Central memory CD8-positive, alpha-beta T cell (primary cell): ENCODE data around the gene FHIT.
"Not testable (repeated sequence)": the region's sequence is repeated elsewhere in the genome, so short reads cannot be mapped to it uniquely, and the experiment has no call there.

Experiments used
- ATAC-seq: fragments of 150-1000 bp; cut with Tn5 transposase; replicated peaks from 2 replicates; pipeline ENCODE4 v1.10.0; 2022; ENCODE audit warnings: mild to moderate bottlenecking, moderate FRiP score, moderate number of reproducible peaks; ENCODE audit not compliant: poor library complexity, severe bottlenecking; ENCODE audit errors: extremely low read depth
- DNase-seq, 2 donors: peaks; one replicate each; pipeline ENCODE4 v3.0.0; 2021; ENCODE audit warnings: low spot score in 2 of 2
- H3K27ac Mint-ChIP-seq: one replicate; pipeline ENCODE4 v1.8.0; 2022; ENCODE audit warnings: low read depth, mild to moderate bottlenecking, moderate library complexity, mixed read lengths
- H3K27me3 Mint-ChIP-seq: one replicate; pipeline ENCODE4 v1.8.0; 2022; ENCODE audit warnings: mixed read lengths
- H3K36me3 Mint-ChIP-seq: one replicate; pipeline ENCODE4 v1.8.0; 2022; ENCODE audit warnings: mild to moderate bottlenecking, moderate library complexity, mixed read lengths; ENCODE audit not compliant: insufficient read depth
- H3K4me1 Mint-ChIP-seq: one replicate; pipeline ENCODE4 v1.8.0; 2022; ENCODE audit warnings: mixed read lengths
- H3K4me3 Mint-ChIP-seq: one replicate; pipeline ENCODE4 v1.8.0; 2022; ENCODE audit warnings: mild to moderate bottlenecking, moderate library complexity, mixed read lengths
- H3K9me3 Mint-ChIP-seq: one replicate; pipeline ENCODE4 v1.8.0; 2022; ENCODE audit warnings: mixed read lengths

FHIT gene

GRCh38 chr3:60696428-60697125 is 554.7 kb downstream of the FHIT start:
- Mint-ChIP-seq H3K27me3 (no peaks in the 10 kb centered on the region), H3K4me3 (no peak overlapping the region), H3K9me3 (no peaks in the 10 kb centered on the region), H3K27ac (no peak overlapping the region), H3K4me1 (no peaks in the 10 kb centered on the region), H3K36me3 (peaks cover 2% of the 10 kb centered on the region)
- DNase-seq (no peak), ATAC-seq (no peak)

GRCh38 chr3:60675424-60675823 is 575.8 kb downstream of the FHIT start:
- ATAC-seq: no peak
- H3K4me1 Mint-ChIP-seq: no peaks in the 10 kb centered on the region
- DNase-seq: no peak
- H3K9me3 Mint-ChIP-seq: no peaks in the 10 kb centered on the region
- H3K27me3 Mint-ChIP-seq: no peaks in the 10 kb centered on the region
- no peak overlapping the region for H3K4me3 Mint-ChIP-seq
- H3K27ac Mint-ChIP-seq: no peak overlapping the region
- no peaks in the 10 kb centered on the region for H3K36me3 Mint-ChIP-seq

- ATAC-seq: no peak
- Mint-ChIP-seq H3K9me3 (no peaks in the 10 kb centered on the region), H3K27me3 (no peaks in the 10 kb centered on the region), H3K4me1 (no peaks in the 10 kb centered on the region), H3K4me3 (no peak overlapping the region), H3K36me3 (no peaks in the 10 kb centered on the region), H3K27ac (no peak overlapping the region)
- no peak for DNase-seq
Measured at GRCh38 chr3:60674870-60675269, 576.4 kb downstream of the FHIT start.

GRCh38 chr3:60673123-60673522 is 578.1 kb downstream of the FHIT start:
- no peaks in the 10 kb centered on the region for H3K4me1 Mint-ChIP-seq
- no peaks in the 10 kb centered on the region for H3K9me3 Mint-ChIP-seq
- no peak overlapping the region for H3K27ac Mint-ChIP-seq
- DNase-seq: no peak
- H3K27me3 Mint-ChIP-seq: no peaks in the 10 kb centered on the region
- no peak for ATAC-seq
- H3K36me3 Mint-ChIP-seq: no peaks in the 10 kb centered on the region
- H3K4me3 Mint-ChIP-seq: no peak overlapping the region

- not testable (repeated sequence) for ATAC-seq, H3K9me3 Mint-ChIP-seq, H3K27ac Mint-ChIP-seq, H3K36me3 Mint-ChIP-seq, H3K4me1 Mint-ChIP-seq, DNase-seq, H3K27me3 Mint-ChIP-seq, H3K4me3 Mint-ChIP-seq
Measured at GRCh38 chr3:60672337-60672736, 578.9 kb downstream of the FHIT start.

GRCh38 chr3:60669636-60670035 is 581.6 kb downstream of the FHIT start:
- no peak for DNase-seq

GRCh38 chr3:60660026-60660425 is 591.2 kb downstream of the FHIT start:
- DNase-seq (no peak), ATAC-seq (no peak)
- Mint-ChIP-seq H3K4me1 (no peaks in the 10 kb centered on the region), H3K36me3 (no peaks in the 10 kb centered on the region), H3K4me3 (no peak overlapping the region), H3K27me3 (no peaks in the 10 kb centered on the region), H3K9me3 (peaks cover 12% of the 10 kb centered on the region), H3K27ac (no peak overlapping the region)

More at GRCh38 chr3:60669636-60670035, 581.6 kb downstream of the FHIT start:
- Mint-ChIP-seq H3K27ac (no peak overlapping the region), H3K9me3 (no peaks in the 10 kb centered on the region), H3K36me3 (no peaks in the 10 kb centered on the region), H3K4me3 (no peak overlapping the region), H3K27me3 (no peaks in the 10 kb centered on the region), H3K4me1 (no peaks in the 10 kb centered on the region)
- ATAC-seq: no peak

GRCh38 chr3:60659098-60659497 is 592.2 kb downstream of the FHIT start:
- H3K27ac Mint-ChIP-seq: no peak overlapping the region
- no peaks in the 10 kb centered on the region for H3K27me3 Mint-ChIP-seq
- H3K4me1 Mint-ChIP-seq: no peaks in the 10 kb centered on the region

GRCh38 chr3:60657972-60658371 is 593.3 kb downstream of the FHIT start:
- no peaks in the 10 kb centered on the region for H3K36me3 Mint-ChIP-seq

More at GRCh38 chr3:60659098-60659497, 592.2 kb downstream of the FHIT start:
- Mint-ChIP-seq H3K9me3 (peaks cover 12% of the 10 kb centered on the region), H3K4me3 (no peak overlapping the region), H3K36me3 (no peaks in the 10 kb centered on the region)
- DNase-seq (no peak), ATAC-seq (no peak)

GRCh38 chr3:60652829-60653228 is 598.4 kb downstream of the FHIT start:
- no peaks in the 10 kb centered on the region for H3K27me3 Mint-ChIP-seq
- no peak overlapping the region for H3K27ac Mint-ChIP-seq
- H3K4me3 Mint-ChIP-seq: no peak overlapping the region
- no peak for ATAC-seq
- no peaks in the 10 kb centered on the region for H3K9me3 Mint-ChIP-seq
- H3K4me1 Mint-ChIP-seq: no peaks in the 10 kb centered on the region
- no peaks in the 10 kb centered on the region for H3K36me3 Mint-ChIP-seq
- no peak for DNase-seq

More at GRCh38 chr3:60657972-60658371, 593.3 kb downstream of the FHIT start:
- no peak for DNase-seq
- Mint-ChIP-seq H3K4me3 (no peak overlapping the region), H3K27ac (no peak overlapping the region), H3K9me3 (peaks cover 12% of the 10 kb centered on the region), H3K4me1 (no peaks in the 10 kb centered on the region), H3K27me3 (no peaks in the 10 kb centered on the region)
- ATAC-seq: no peak

GRCh38 chr3:60651799-60652198 is 599.5 kb downstream of the FHIT start:
- ATAC-seq: no peak
- no peaks in the 10 kb centered on the region for H3K36me3 Mint-ChIP-seq
- no peak for DNase-seq
- no peak overlapping the region for H3K4me3 Mint-ChIP-seq
- H3K27ac Mint-ChIP-seq: no peak overlapping the region
- H3K9me3 Mint-ChIP-seq: no peaks in the 10 kb centered on the region
- H3K4me1 Mint-ChIP-seq: no peaks in the 10 kb centered on the region
- H3K27me3 Mint-ChIP-seq: no peaks in the 10 kb centered on the region

GRCh38 chr3:60650171-60650570 is 601.1 kb downstream of the FHIT start:
- H3K4me1 Mint-ChIP-seq: no peaks in the 10 kb centered on the region
- H3K9me3 Mint-ChIP-seq: no peaks in the 10 kb centered on the region
- H3K4me3 Mint-ChIP-seq: no peak overlapping the region
- no peaks in the 10 kb centered on the region for H3K27me3 Mint-ChIP-seq
- no peak for ATAC-seq
- H3K36me3 Mint-ChIP-seq: no peaks in the 10 kb centered on the region
- no peak for DNase-seq
- H3K27ac Mint-ChIP-seq: no peak overlapping the region

GRCh38 chr3:60645801-60646200 is 605.5 kb downstream of the FHIT start:
- no peak for ATAC-seq
- Mint-ChIP-seq H3K27me3 (no peaks in the 10 kb centered on the region), H3K9me3 (peaks cover 5% of the 10 kb centered on the region), H3K4me1 (no peaks in the 10 kb centered on the region), H3K4me3 (no peak overlapping the region), H3K36me3 (no peaks in the 10 kb centered on the region), H3K27ac (no peak overlapping the region)
- DNase-seq: no peak
